OCI-M1 (cell line): ENCODE measurements around the gene CCR9.

Source experiments
- DNase-seq: peaks from one replicate; lab custom pipeline; 2025; lab: John Stamatoyannopoulos, UW

CCR9 gene

GRCh38 chr3:45938043-45938435, 51.7 kb downstream of the CCR9 start:
- no peak for DNase-seq

GRCh38 chr3:45938864-45939263, 52.5 kb downstream of the CCR9 start:
- peak; percentile 89 for DNase-seq

DNA sequence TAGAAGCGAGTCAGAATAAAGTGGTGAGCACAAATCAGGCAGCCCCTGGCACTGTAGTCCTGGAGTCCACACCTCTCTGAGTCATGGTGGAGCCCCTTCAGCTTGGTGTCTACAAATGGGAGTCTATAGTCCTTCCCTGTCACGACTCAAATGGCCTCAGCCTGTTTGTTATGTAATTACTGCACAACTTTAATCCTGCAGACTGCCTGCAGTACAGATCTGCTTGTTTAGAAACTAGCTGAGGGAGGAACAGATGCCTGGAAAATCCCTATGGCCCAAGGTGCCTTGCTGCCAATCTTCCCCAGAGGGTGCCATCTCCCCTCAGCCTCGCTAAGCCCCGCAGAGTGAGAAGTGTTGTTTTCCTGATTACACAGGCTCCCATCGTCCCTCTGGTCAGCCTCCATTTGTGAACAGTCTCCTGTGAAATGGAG, 53.0 kb downstream of the CCR9 start:
- no peak for DNase-seq

DNA sequence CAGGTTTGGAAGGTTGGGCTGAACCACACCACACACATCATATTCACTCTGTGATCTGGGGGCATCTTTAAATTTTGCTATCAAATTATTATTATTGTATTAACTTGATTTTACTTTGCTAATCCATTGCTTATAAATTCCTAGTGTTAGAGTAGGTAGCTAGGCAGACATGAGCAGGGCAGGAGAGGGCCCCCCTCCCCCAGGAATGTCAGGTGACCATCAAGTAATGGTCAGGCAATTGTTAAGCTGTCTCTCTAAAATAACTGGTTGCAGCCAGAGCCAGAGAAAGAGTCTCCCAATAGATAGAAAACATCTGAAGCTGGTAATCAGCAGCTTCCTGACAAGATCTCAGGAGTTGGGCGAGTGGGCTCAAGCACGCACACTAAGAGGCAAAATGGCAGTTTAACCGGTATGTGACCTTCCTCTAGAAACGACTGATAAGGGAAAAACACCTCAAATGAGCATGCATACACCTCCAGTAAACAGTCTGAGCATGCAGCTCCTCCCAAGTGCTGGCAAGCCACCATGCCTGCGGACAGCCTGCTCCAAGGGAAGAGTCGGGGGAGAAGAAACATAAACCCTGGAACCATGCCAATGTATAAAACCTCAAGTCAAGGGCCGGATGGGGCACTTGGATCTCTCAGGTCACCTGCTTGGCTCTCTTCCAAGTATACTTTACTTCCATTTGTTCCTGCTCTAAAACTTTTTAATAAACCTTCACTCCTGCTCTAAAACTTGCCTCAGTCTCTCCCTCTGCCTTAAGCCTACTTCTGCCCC, 53.8 kb downstream of the CCR9 start:
- DNase-seq: no peak

DNA sequence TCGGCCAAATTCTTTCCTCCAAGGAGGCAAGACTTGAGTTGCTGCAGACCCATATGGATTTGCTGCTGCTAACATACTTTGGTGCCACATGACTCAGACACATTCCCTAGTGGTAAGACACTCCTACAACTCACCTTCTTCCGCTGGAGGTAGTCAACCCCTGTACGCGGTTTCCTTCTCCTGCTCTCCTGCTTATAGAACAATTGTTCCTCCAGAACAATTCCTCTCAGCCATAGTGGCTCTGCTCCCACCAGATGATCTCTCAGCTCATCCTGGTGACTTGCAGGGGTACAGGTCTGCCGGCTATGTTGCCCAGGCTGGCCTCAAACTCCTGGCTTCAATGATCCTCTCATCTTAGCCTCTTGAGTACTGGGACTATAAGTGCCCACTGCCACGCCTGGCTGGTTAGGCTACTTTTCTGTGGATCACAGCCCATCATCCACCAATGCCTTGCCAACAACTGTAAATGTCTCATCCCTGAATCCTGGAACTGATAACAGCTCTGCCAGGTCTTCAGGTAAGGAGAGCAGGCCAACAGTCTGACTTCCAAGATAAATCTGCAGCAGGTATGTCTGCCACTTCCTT, 54.5 kb downstream of the CCR9 start:
- DNase-seq: no peak

- DNase-seq: no peak
These were observed 55.9 kb downstream of the CCR9 start for GRCh38 chr3:45942051-45942825.

- no peak for DNase-seq
These were observed 57.0 kb downstream of the CCR9 start, which contains the start of gene CXCR6 for GRCh38 chr3:45943207-45943846. Gene CXCR6, plus strand, starts transcription at chr3:45943464. Its CDS starts 3,018 bp downstream, at chr3:45946482.

GRCh38 chr3:45944830-45945620, 58.7 kb downstream of the CCR9 start:
- no peak for DNase-seq

DNA sequence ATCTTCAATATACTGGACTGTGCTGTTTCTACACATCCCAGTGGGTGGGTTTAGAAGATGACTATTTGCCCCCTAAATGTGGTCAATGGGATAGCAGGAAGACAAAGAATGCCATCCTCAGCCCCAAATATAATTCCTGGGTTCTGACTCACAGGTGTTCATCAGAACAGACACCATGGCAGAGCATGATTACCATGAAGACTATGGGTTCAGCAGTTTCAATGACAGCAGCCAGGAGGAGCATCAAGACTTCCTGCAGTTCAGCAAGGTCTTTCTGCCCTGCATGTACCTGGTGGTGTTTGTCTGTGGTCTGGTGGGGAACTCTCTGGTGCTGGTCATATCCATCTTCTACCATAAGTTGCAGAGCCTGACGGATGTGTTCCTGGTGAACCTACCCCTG, 60.0 kb downstream of the CCR9 start:
- no peak for DNase-seq

- DNase-seq: peak; percentile 4
These were observed 60.5 kb downstream of the CCR9 start for GRCh38 chr3:45946875-45947274.

- no peak for DNase-seq
These were observed 61.0 kb downstream of the CCR9 start for GRCh38 chr3:45947361-45947760.

DNA sequence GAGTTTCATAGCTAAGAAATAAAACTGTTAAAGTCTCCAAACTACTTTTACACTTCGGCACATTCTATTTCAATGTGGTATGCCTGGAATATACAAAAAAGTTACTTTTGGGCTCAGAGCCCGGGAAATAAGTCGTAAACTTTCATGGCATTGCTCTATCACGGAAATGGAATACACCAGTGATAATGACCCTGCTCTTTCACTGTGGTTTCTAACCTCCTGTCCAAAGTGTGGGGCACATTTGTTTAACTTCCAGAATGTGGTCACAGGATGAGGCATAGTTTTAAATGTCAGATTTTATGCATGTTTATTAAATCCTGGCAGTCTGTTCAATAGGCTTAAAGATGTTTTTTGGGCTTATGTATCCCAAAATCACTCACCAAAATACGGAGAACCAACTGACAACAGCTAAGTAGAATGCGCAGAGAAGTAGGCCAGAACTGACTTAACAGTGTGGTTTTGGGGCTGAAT, 62.0 kb downstream of the CCR9 start:
- DNase-seq: no peak

DNA sequence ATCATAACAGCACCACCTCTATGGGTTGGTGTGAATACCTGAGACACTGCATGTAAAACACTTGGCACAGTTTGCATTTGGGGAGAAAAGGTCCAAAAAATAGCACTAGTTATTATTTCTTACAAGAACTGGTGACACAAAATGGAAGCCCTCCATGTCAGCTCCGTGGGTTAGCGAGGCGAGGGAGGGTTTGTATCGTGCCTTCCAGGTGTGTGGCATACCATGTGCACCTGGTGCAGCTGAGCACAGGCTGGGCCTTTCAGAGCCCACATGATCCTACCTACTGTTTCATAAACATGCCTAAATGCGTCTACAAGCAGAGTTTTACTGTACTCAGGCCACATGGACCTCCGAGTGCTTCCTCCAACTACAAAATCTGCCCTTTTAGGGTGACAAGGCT, 62.5 kb downstream of the CCR9 start:
- DNase-seq: no peak

GRCh38 chr3:45949432-45949831, 63.1 kb downstream of the CCR9 start:
- no peak for DNase-seq

- DNase-seq: no peak
These were observed 63.8 kb downstream of the CCR9 start for GRCh38 chr3:45950131-45950530.

DNA sequence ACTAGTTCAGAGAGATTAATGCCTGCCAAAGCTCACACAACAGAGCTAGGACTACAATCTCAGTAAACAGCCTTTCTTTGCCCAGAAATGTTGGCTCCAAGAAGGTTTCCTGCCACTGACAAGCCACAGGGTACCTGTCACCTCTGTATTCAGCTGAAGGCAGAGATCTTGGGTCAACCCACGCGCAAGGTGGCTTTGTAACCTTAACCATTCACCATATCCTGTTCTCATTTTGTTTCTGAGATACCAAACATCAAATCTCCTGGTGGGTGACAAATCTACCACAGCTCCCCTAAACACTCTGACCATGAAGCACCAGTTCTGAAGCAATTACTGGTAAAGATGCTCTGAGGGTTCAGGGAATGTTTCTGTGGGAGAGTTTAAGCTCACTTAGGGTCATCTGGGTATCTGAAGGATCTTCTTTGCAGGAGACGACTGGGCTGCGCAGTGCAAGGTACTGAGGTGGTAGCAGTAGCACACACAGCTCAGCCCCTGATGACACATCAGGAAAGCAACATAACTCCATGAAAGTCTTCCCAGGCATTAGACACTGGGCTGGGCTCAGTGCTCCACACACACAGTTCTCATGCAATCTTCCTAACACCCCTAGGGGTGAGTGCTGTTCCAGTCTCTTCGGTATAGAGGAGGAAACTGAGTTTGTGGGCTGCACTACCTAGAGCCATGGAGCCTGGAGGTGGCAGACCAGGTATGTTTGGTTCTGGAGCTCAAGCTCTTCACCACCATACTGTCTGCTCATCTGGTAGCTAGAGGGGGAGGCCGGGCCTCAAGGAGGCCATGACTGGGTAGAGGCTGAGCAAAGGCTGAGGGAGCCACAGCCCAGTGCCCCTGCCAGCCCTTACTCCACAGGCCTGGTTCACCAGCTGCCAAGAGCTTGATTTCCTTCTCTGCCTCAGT, 64.6 kb downstream of the CCR9 start:
- DNase-seq: no peak

DNA sequence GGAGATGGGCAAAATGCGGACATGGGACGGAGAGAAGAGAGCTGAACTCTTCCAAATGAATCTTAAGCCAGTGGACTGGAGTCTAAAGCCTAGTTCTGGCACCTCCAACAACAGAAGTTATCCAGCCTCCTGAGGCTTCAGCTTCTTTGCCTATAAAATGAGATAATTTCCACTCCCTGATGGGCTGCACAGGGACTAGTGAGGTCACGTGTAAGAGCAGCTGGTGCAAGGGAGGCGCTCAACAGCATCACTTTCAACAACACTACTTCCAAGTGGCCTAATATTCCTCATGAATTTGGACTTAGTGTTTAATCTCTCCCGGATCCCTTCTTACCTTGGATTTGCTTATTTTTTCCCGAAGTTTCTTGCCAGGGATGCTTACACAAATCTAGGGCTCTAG, 65.6 kb downstream of the CCR9 start:
- no peak for DNase-seq

DNA sequence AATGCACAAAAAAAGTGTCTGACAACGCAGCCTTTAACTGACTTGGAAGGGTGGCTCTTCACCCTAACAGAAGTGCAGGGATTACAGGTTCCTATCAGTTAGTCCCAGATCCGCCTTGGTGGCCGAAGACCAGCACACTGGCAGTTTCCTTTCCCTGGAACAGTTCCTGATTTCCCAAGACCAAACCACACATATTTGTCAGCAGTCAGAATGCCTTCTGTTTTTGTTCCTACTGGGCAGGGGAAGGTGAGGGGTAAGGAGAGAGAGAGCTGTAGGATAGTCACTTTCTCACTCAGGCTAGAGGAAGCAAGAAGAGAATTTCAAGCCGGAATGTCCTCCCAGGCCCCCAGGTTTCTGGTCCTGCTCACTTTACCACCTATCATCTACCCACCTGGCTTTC, 66.1 kb downstream of the CCR9 start:
- no peak for DNase-seq
